ENCODE results near the gene NXPH1.

- no peak for TF ChIP-seq CTCF (IDR thresholded peaks at IDR 0.05; ENCODE audit: poor library complexity, severe bottlenecking)
- no peak for TF ChIP-seq EZH2 (IDR thresholded peaks at IDR 0.05; ENCODE audit: borderline replicate concordance, insufficient read depth, low read length, poor library complexity, severe bottlenecking)
- TF ChIP-seq EP300 (conservative IDR thresholded peaks at IDR 0.05; ENCODE audit: poor library complexity, severe bottlenecking): no peak
- TF ChIP-seq RAD21 (conservative IDR thresholded peaks at IDR 0.05): no peak
- no peak for TF ChIP-seq TAF1 (IDR thresholded peaks at IDR 0.05; ENCODE audit: low read depth)
- no peak for TF ChIP-seq REST (IDR thresholded peaks at IDR 0.05; ENCODE audit: borderline replicate concordance)
- TF ChIP-seq POLR2AphosphoS5 (IDR thresholded peaks at IDR 0.05): no peak
- TF ChIP-seq MXI1 (conservative IDR thresholded peaks at IDR 0.05; ENCODE audit: poor library complexity, severe bottlenecking): no peak
- TF ChIP-seq SMC3 (conservative IDR thresholded peaks at IDR 0.05; ENCODE audit: poor library complexity): no peak
Observed at GRCh38 chr7:8413600-8413999, 19.8 kb upstream of the NXPH1 start.

Measured in neural cell (in vitro differentiated cells).